HL-60 (cell line): ENCODE measurements around the gene OR1F1.

ENCODE experiments used
- POLR2AphosphoS5 ChIP-seq: IDR thresholded peaks from 2 replicates; pipeline ENCODE4 v1.6.1; 2012; ENCODE audit warnings: low read depth
- TF ChIP-seq, protein P1 (sequence below): IDR thresholded peaks from one replicate; pipeline ENCODE4 v1.5.1; 2011; ENCODE audit warnings: low read length, control low read depth, inconsistent platforms; ENCODE audit not compliant: insufficient read depth

DNA sequence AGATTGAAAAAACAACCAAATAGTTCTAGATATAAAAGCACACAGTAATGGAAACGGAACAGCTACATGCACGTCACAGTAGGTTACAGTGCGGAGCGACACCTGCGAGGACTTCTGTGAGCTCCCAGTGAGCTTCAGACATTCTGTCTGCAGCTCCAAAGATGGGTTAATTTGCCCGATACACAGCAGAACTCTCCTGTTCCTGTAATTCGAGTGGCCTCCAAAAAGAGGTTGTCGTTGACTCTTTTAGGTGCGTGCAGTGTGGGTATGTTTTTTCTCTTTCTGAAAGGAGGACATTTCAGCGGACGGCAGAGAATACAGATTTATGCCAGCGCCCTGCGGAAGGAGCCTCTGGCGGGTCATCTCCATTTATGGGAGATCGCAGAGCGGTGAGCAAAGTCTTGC is 2.9 kb downstream of the OR1F1 start:
- TF ChIP-seq, protein P1, sequence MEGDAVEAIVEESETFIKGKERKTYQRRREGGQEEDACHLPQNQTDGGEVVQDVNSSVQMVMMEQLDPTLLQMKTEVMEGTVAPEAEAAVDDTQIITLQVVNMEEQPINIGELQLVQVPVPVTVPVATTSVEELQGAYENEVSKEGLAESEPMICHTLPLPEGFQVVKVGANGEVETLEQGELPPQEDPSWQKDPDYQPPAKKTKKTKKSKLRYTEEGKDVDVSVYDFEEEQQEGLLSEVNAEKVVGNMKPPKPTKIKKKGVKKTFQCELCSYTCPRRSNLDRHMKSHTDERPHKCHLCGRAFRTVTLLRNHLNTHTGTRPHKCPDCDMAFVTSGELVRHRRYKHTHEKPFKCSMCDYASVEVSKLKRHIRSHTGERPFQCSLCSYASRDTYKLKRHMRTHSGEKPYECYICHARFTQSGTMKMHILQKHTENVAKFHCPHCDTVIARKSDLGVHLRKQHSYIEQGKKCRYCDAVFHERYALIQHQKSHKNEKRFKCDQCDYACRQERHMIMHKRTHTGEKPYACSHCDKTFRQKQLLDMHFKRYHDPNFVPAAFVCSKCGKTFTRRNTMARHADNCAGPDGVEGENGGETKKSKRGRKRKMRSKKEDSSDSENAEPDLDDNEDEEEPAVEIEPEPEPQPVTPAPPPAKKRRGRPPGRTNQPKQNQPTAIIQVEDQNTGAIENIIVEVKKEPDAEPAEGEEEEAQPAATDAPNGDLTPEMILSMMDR = no peak
- TF ChIP-seq POLR2AphosphoS5 = no peak
